Activated T-helper 1 cell treated with anti-CD3 and anti-CD28 coated beads, Interleukin-2, amount 50 U/mL, for 16 hours (primary cell): ENCODE data around the gene SSX4.
"Not testable (repeated sequence)": the region's sequence is repeated elsewhere in the genome, so short reads cannot be mapped to it uniquely, and the experiment has no call there.

Experiments
- DNase-seq, 2 donors: peaks; one replicate each; pipeline ENCODE4 v3.0.0-alpha.2; 2020; ENCODE audit warnings: low read depth in 1 of 2, low spot score in 1 of 2

Gene SSX4

DNA sequence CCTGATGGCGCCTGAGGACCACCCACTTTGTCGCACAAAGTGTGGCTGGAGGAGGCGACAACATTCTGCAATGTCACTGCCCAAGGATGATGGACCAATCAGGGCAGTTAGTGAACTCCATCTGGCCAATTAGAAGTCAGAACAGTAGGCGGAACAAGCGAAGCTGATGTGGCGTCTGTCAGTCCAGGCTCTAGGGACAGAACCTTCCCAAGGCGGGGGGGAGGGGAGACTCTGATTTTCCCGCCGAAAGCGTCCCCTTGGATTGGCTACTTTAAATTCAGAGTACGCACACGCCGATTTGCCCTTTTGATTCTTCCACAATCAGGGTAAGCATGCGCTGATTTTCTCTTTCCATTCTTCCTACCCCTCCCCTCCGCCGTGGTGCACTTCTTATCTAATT lies at the start of gene SSX4:
SSX4 (plus strand) TSS at position 301 of the 400 bp plus-strand sequence. CDS start 515 bp downstream, outside the sequence.
- DNase-seq: not testable (repeated sequence)

DNA sequence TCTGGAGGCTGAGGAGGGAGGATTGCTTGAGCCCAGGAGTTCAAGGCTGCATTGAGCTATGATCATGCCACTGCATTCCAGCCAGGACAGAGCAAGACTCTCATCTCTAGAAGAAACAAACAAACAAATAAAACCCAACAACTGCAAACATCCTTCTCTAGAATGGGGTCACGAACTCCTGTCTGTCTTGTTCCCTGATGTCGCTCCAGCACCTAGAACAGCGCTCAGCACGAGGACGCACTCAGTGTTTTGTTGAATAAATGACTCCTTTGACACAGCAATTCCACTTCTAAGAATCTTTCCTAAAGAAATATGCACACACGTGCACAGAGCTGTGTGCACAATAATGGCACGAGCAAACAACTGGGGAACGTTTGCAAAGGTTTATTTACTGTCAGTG lies 37.3 kb upstream of the SSX4 start:
- not testable (repeated sequence) for DNase-seq

- not testable (repeated sequence) for DNase-seq
Measured at GRCh38 chrX:48356315-48357094, 26.8 kb upstream of the SSX4 start, which contains the start of gene SSX3. Gene SSX3, minus strand, starts transcription at chrX:48356703. Its CDS starts 1,454 bp downstream, at chrX:48355249.

- no peak for DNase-seq
Measured at GRCh38 chrX:48357681-48358080, 25.7 kb upstream of the SSX4 start.

GRCh38 chrX:48359281-48359680 lies 24.1 kb upstream of the SSX4 start:
- not testable (repeated sequence) for DNase-seq

- not testable (repeated sequence) for DNase-seq
Measured at GRCh38 chrX:48367717-48368408, 15.5 kb upstream of the SSX4 start.

GRCh38 chrX:48370408-48370807 lies 12.9 kb upstream of the SSX4 start:
- not testable (repeated sequence) for DNase-seq

- not testable (repeated sequence) for DNase-seq
Measured at GRCh38 chrX:48396931-48397330, 13.6 kb downstream of the SSX4 start.

- DNase-seq: not testable (repeated sequence)
Measured at GRCh38 chrX:48397825-48398224, 14.5 kb downstream of the SSX4 start.

DNA sequence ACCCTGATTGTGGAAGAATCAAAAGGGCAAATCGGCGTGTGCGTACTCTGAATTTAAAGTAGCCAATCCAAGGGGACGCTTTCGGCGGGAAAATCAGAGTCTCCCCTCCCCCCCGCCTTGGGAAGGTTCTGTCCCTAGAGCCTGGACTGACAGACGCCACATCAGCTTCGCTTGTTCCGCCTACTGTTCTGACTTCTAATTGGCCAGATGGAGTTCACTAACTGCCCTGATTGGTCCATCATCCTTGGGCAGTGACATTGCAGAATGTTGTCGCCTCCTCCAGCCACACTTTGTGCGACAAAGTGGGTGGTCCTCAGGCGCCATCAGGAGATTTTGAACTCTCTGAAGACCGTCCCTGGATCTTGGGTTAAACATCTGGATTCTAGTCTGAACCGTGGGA lies 28.5 kb downstream of the SSX4 start, which contains the start of gene SSX4B:
SSX4B (minus strand) TSS at position 101 of the 400 bp plus-strand sequence. CDS start 588 bp downstream, outside the sequence.
- DNase-seq: not testable (repeated sequence)

DNA sequence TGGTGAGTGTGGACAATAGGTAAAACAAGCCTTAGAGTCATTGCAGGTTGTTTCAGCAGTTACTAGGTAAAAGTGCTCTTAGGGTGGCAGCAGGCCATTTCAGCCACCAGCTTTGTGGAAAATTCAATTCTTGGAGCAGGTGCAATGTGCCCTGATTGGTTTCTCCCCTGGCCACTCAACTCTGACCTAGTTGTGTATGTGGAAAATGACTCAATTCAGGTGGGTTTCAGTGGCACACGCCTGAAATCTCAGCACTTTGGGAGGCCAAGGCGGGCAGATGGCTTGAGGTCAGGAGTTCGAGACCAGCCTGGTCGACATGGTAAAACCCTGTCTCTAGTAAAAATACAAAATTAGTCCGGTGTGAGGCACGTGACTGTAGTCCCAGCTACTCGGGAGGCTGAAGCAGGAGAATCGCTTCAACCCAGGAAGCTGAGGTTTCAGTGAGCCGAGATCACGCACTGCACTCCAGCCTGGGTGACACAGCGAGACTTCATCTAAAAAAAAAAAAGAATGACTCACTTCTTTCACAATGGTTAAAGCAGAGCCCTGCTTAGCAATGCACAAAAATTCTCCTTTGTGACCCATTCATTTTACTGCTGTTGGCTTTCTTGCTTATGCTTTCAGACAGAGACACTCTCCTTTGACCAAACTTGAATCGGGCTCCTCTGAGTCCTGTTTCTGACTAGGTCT lies 43.8 kb downstream of the SSX4 start:
- not testable (repeated sequence) for DNase-seq

GRCh38 chrX:48429606-48430005 lies 46.3 kb downstream of the SSX4 start:
- not testable (repeated sequence) for DNase-seq

GRCh38 chrX:48430166-48430565 lies 46.8 kb downstream of the SSX4 start:
- not testable (repeated sequence) for DNase-seq

DNA sequence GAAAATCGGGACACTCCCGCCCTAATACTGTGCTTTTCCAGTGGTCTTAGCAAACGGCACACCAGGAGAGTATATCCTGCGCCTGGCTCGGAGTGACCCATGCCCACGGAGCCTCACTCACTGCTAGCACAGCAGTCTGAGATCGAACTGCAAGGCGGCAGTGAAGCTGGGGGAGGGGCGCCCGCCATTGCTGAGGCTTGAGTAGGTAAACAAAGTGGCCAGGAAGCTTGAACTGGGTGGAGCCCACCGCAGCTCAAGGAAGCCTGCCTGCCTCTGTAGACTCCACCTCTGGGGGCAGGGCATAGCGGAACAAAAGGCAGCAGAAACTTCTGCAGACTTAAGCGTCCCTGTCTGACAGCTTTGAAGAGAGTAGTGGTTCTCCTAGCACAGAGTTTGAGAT lies 50.4 kb downstream of the SSX4 start:
- peak in 1 of 2 donors; percentile 4 for DNase-seq
